ENCODE data around the gene FHDC1. TPM values are rescaled to one million over a fixed set of nuclear protein-coding genes. Genes with fewer than 3 reads are reported as not detected.

The FHDC1 gene
- total RNA-seq, 1 experiment from 2014 or later = 18.1 TPM

- TF ChIP-seq HMGXB4 (CRISPR knock-in tag; IDR thresholded peaks at IDR 0.05) (no peak), ATF1 (CRISPR knock-in tag; IDR thresholded peaks at IDR 0.05) (no peak), SMAD3 (CRISPR knock-in tag; IDR thresholded peaks at IDR 0.05; ENCODE audit: borderline replicate concordance) (no peak), ARID4B (CRISPR knock-in tag; IDR thresholded peaks at IDR 0.05; ENCODE audit: borderline replicate concordance) (no peak), ZNF219 (CRISPR knock-in tag; IDR thresholded peaks at IDR 0.05; ENCODE audit: borderline replicate concordance) (no peak), NR3C1 (CRISPR knock-in tag; conservative IDR thresholded peaks at IDR 0.05; ENCODE audit: low read depth) (no peak), ZNF396 (CRISPR knock-in tag; IDR thresholded peaks at IDR 0.05; ENCODE audit: borderline replicate concordance) (no peak), CREM (CRISPR knock-in tag; IDR thresholded peaks at IDR 0.05) (no peak), E2F5 (CRISPR knock-in tag; IDR thresholded peaks at IDR 0.05) (no peak)
These were observed 53.4 kb downstream of the FHDC1 start (continued) for GRCh38 chr4:152989554-152989970.

- CTCF ChIA-PET = no interaction called here
- H3K4me1 Mint-ChIP-seq = peaks cover 13% of the 10 kb centered on the region
- no peak overlapping the region for H3K4me3 Mint-ChIP-seq
- H3K9me3 Mint-ChIP-seq = no peaks in the 10 kb centered on the region
- no peaks in the 10 kb centered on the region for H3K27me3 Mint-ChIP-seq (ENCODE audit: low read depth)
- H3K36me3 Mint-ChIP-seq = no peaks in the 10 kb centered on the region
- DNase-seq (ENCODE audit: low spot score) (no peak), ATAC-seq (no peak)
- no peak overlapping the region for H3K27ac Mint-ChIP-seq
- POLR2A ChIA-PET = no interaction called here
- TF ChIP-seq SMAD4 (CRISPR knock-in tag; IDR thresholded peaks at IDR 0.05) (no peak), GTF2I (CRISPR knock-in tag; conservative IDR thresholded peaks at IDR 0.05) (no peak), IRF1 (CRISPR knock-in tag; IDR thresholded peaks at IDR 0.05) (no peak), ETV6 (CRISPR knock-in tag; IDR thresholded peaks at IDR 0.05) (no peak), CREM (CRISPR knock-in tag; IDR thresholded peaks at IDR 0.05) (no peak), CREB1 (CRISPR knock-in tag; IDR thresholded peaks at IDR 0.05) (no peak), MYBL2 (CRISPR knock-in tag; IDR thresholded peaks at IDR 0.05) (no peak), NR2C2 (CRISPR knock-in tag; IDR thresholded peaks at IDR 0.05) (no peak), MLX (CRISPR knock-in tag; IDR thresholded peaks at IDR 0.05) (no peak), NFATC4 (CRISPR knock-in tag; IDR thresholded peaks at IDR 0.05) (no peak), ZSCAN18 (CRISPR knock-in tag; IDR thresholded peaks at IDR 0.05) (no peak), ZNF263 (CRISPR knock-in tag; IDR thresholded peaks at IDR 0.05; ENCODE audit: low read depth) (no peak), USF1 (CRISPR knock-in tag; IDR thresholded peaks at IDR 0.05) (no peak), ELF4 (CRISPR knock-in tag; IDR thresholded peaks at IDR 0.05; ENCODE audit: low read depth) (no peak), RORB (CRISPR knock-in tag; IDR thresholded peaks at IDR 0.05) (no peak), FOXP4 (CRISPR knock-in tag; IDR thresholded peaks at IDR 0.05) (no peak), ZNF138 (CRISPR knock-in tag; conservative IDR thresholded peaks at IDR 0.05) (no peak)
These were observed 54.5 kb downstream of the FHDC1 start for GRCh38 chr4:152990471-152991131.

Measured in WTC11 (cell line).